Measurements from ENCODE around the gene ROR2.

The ROR2 gene

GRCh38 chr9:91734371-91734981, 215.6 kb downstream of the ROR2 start:
- H3K27me3 ChIP-seq (ENCODE audit: insufficient read depth, low read length), result no peaks in the 10 kb centered on the region
- H2AFZ ChIP-seq (ENCODE audit: low read depth, low read length), result no peak overlapping the region
- no peaks in the 10 kb centered on the region for H3K9me3 ChIP-seq (ENCODE audit: low read length)
- H3K4me1 ChIP-seq (ENCODE audit: insufficient read depth, low read length), result no peaks in the 10 kb centered on the region
- H3K36me3 ChIP-seq (ENCODE audit: insufficient read depth, low read length), result no peaks in the 10 kb centered on the region
- H3K4me3 ChIP-seq (ENCODE audit: low read length), result no peak overlapping the region

GRCh38 chr9:91733006-91733624, 216.9 kb downstream of the ROR2 start:
- H3K36me3 ChIP-seq (ENCODE audit: insufficient read depth, low read length), result no peaks in the 10 kb centered on the region
- no peak overlapping the region for H2AFZ ChIP-seq (ENCODE audit: low read depth, low read length)
- H3K4me1 ChIP-seq (ENCODE audit: insufficient read depth, low read length), result no peaks in the 10 kb centered on the region
- H3K27me3 ChIP-seq (ENCODE audit: insufficient read depth, low read length), result no peaks in the 10 kb centered on the region
- no peak overlapping the region for H3K4me3 ChIP-seq (ENCODE audit: low read length)
- no peaks in the 10 kb centered on the region for H3K9me3 ChIP-seq (ENCODE audit: low read length)

- Histone ChIP-seq H3K4me1 (ENCODE audit: insufficient read depth, low read length) (no peaks in the 10 kb centered on the region), H3K36me3 (ENCODE audit: insufficient read depth, low read length) (no peaks in the 10 kb centered on the region), H3K9me3 (ENCODE audit: low read length) (no peaks in the 10 kb centered on the region), H3K4me3 (ENCODE audit: low read length) (no peak overlapping the region), H3K27me3 (ENCODE audit: insufficient read depth, low read length) (no peaks in the 10 kb centered on the region), H2AFZ (ENCODE audit: low read depth, low read length) (no peak overlapping the region)
Observed at GRCh38 chr9:91732187-91733005, 217.6 kb downstream of the ROR2 start.

GRCh38 chr9:91730806-91731205, 219.2 kb downstream of the ROR2 start:
- no peak overlapping the region for H2AFZ ChIP-seq (ENCODE audit: low read depth, low read length)
- no peak overlapping the region for H3K4me3 ChIP-seq (ENCODE audit: low read length)
- no peaks in the 10 kb centered on the region for H3K9me3 ChIP-seq (ENCODE audit: low read length)
- H3K27me3 ChIP-seq (ENCODE audit: insufficient read depth, low read length), result no peaks in the 10 kb centered on the region
- no peaks in the 10 kb centered on the region for H3K36me3 ChIP-seq (ENCODE audit: insufficient read depth, low read length)
- no peaks in the 10 kb centered on the region for H3K4me1 ChIP-seq (ENCODE audit: insufficient read depth, low read length)

- Histone ChIP-seq H3K36me3 (ENCODE audit: insufficient read depth, low read length) (no peaks in the 10 kb centered on the region), H3K9me3 (ENCODE audit: low read length) (no peaks in the 10 kb centered on the region), H3K4me1 (ENCODE audit: insufficient read depth, low read length) (no peaks in the 10 kb centered on the region), H3K4me3 (ENCODE audit: low read length) (no peak overlapping the region), H2AFZ (ENCODE audit: low read depth, low read length) (no peak overlapping the region), H3K27me3 (ENCODE audit: insufficient read depth, low read length) (no peaks in the 10 kb centered on the region)
Observed at GRCh38 chr9:91729558-91729842, 220.5 kb downstream of the ROR2 start.

- no peak overlapping the region for H2AFZ ChIP-seq (ENCODE audit: low read depth, low read length)
- H3K4me1 ChIP-seq (ENCODE audit: insufficient read depth, low read length), result no peaks in the 10 kb centered on the region
- no peaks in the 10 kb centered on the region for H3K27me3 ChIP-seq (ENCODE audit: insufficient read depth, low read length)
- no peaks in the 10 kb centered on the region for H3K9me3 ChIP-seq (ENCODE audit: low read length)
- no peak overlapping the region for H3K4me3 ChIP-seq (ENCODE audit: low read length)
- no peaks in the 10 kb centered on the region for H3K36me3 ChIP-seq (ENCODE audit: insufficient read depth, low read length)
Observed at GRCh38 chr9:91727972-91728371, 222.1 kb downstream of the ROR2 start.

GRCh38 chr9:91727316-91727861, 222.6 kb downstream of the ROR2 start:
- no peaks in the 10 kb centered on the region for H3K36me3 ChIP-seq (ENCODE audit: insufficient read depth, low read length)

GRCh38 chr9:91726406-91727100, 223.5 kb downstream of the ROR2 start:
- Histone ChIP-seq H2AFZ (ENCODE audit: low read depth, low read length) (no peak overlapping the region), H3K4me1 (ENCODE audit: insufficient read depth, low read length) (no peaks in the 10 kb centered on the region), H3K9me3 (ENCODE audit: low read length) (no peaks in the 10 kb centered on the region), H3K4me3 (ENCODE audit: low read length) (no peak overlapping the region), H3K27me3 (ENCODE audit: insufficient read depth, low read length) (no peaks in the 10 kb centered on the region), H3K36me3 (ENCODE audit: insufficient read depth, low read length) (no peaks in the 10 kb centered on the region)

More at GRCh38 chr9:91727316-91727861, 222.6 kb downstream of the ROR2 start:
- H3K4me3 ChIP-seq (ENCODE audit: low read length), result no peak overlapping the region
- H3K27me3 ChIP-seq (ENCODE audit: insufficient read depth, low read length), result no peaks in the 10 kb centered on the region
- H3K9me3 ChIP-seq (ENCODE audit: low read length), result no peaks in the 10 kb centered on the region
- H3K4me1 ChIP-seq (ENCODE audit: insufficient read depth, low read length), result no peaks in the 10 kb centered on the region
- no peak overlapping the region for H2AFZ ChIP-seq (ENCODE audit: low read depth, low read length)

- Histone ChIP-seq H3K4me3 (ENCODE audit: low read length) (no peak overlapping the region), H3K27me3 (ENCODE audit: insufficient read depth, low read length) (no peaks in the 10 kb centered on the region), H3K36me3 (ENCODE audit: insufficient read depth, low read length) (no peaks in the 10 kb centered on the region), H2AFZ (ENCODE audit: low read depth, low read length) (no peak overlapping the region), H3K9me3 (ENCODE audit: low read length) (no peaks in the 10 kb centered on the region), H3K4me1 (ENCODE audit: insufficient read depth, low read length) (no peaks in the 10 kb centered on the region)
Observed at GRCh38 chr9:91725651-91726050, 224.4 kb downstream of the ROR2 start.

GRCh38 chr9:91724609-91725505, 225.2 kb downstream of the ROR2 start:
- Histone ChIP-seq H3K36me3 (ENCODE audit: insufficient read depth, low read length) (no peaks in the 10 kb centered on the region), H2AFZ (ENCODE audit: low read depth, low read length) (no peak overlapping the region)

GRCh38 chr9:91724068-91724440, 226.0 kb downstream of the ROR2 start:
- no peaks in the 10 kb centered on the region for H3K36me3 ChIP-seq (ENCODE audit: insufficient read depth, low read length)

More at GRCh38 chr9:91724609-91725505, 225.2 kb downstream of the ROR2 start:
- H3K27me3 ChIP-seq (ENCODE audit: insufficient read depth, low read length), result no peaks in the 10 kb centered on the region
- H3K9me3 ChIP-seq (ENCODE audit: low read length), result no peaks in the 10 kb centered on the region
- no peak overlapping the region for H3K4me3 ChIP-seq (ENCODE audit: low read length)
- H3K4me1 ChIP-seq (ENCODE audit: insufficient read depth, low read length), result no peaks in the 10 kb centered on the region

GRCh38 chr9:91723420-91724067, 226.5 kb downstream of the ROR2 start:
- H2AFZ ChIP-seq (ENCODE audit: low read depth, low read length), result no peak overlapping the region
- no peaks in the 10 kb centered on the region for H3K36me3 ChIP-seq (ENCODE audit: insufficient read depth, low read length)

More at GRCh38 chr9:91724068-91724440, 226.0 kb downstream of the ROR2 start:
- H3K4me1 ChIP-seq (ENCODE audit: insufficient read depth, low read length), result no peaks in the 10 kb centered on the region
- no peaks in the 10 kb centered on the region for H3K27me3 ChIP-seq (ENCODE audit: insufficient read depth, low read length)
- no peak overlapping the region for H2AFZ ChIP-seq (ENCODE audit: low read depth, low read length)
- H3K9me3 ChIP-seq (ENCODE audit: low read length), result no peaks in the 10 kb centered on the region
- no peak overlapping the region for H3K4me3 ChIP-seq (ENCODE audit: low read length)

More at GRCh38 chr9:91723420-91724067, 226.5 kb downstream of the ROR2 start:
- H3K4me1 ChIP-seq (ENCODE audit: insufficient read depth, low read length), result no peaks in the 10 kb centered on the region
- no peaks in the 10 kb centered on the region for H3K27me3 ChIP-seq (ENCODE audit: insufficient read depth, low read length)
- no peak overlapping the region for H3K4me3 ChIP-seq (ENCODE audit: low read length)
- H3K9me3 ChIP-seq (ENCODE audit: low read length), result no peaks in the 10 kb centered on the region
